HUES48 (cell line): ENCODE results near the gene FAM229A.
A peak's percentile ranks its signal among the peaks of the same experiment; 100 is the strongest.

Experiments used
- H3K27ac ChIP-seq: one replicate; pipeline ENCODE4 v1.7.0; 2013; ENCODE audit warnings: low read depth, low read length, inconsistent platforms
- H3K27me3 ChIP-seq: 2 replicates; pipeline ENCODE4 v1.6.1; 2013; ENCODE audit warnings: mild to moderate bottlenecking, low read length; ENCODE audit not compliant: control insufficient read depth, insufficient read depth
- H3K36me3 ChIP-seq: 2 replicates; pipeline ENCODE4 v1.6.1; 2013; ENCODE audit warnings: low read length; ENCODE audit not compliant: control insufficient read depth, insufficient read depth
- H3K4me1 ChIP-seq: 2 replicates; pipeline ENCODE4 v1.6.1; 2013; ENCODE audit warnings: mild to moderate bottlenecking, low read length; ENCODE audit not compliant: control insufficient read depth, insufficient read depth
- H3K4me3 ChIP-seq: 2 replicates; pipeline ENCODE4 v1.5.1; 2013; ENCODE audit warnings: mild to moderate bottlenecking, low read depth, low read length
- H3K9ac ChIP-seq: 2 replicates; pipeline ENCODE4 v1.6.1; 2013; ENCODE audit warnings: mild to moderate bottlenecking, low read depth, low read length, moderate library complexity
- H3K9me3 ChIP-seq: 2 replicates; pipeline ENCODE4 v1.6.1; 2013; ENCODE audit warnings: low read length; ENCODE audit not compliant: control insufficient read depth, insufficient read depth

Gene FAM229A

DNA sequence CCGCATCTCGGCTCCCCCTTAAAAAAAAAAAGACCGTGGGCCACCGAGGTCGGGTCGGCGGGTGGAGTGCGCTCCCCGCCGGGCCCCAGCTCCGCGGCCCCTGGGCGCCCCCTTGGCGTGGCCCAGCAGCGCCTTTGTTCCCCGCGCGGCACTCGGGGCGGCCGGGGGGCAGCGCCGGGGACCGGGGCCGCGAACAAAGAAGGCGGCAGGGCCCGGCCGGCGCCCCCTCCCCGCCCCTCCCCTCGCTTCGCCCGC, 26.8 kb downstream of the FAM229A start:
- Histone ChIP-seq H3K36me3 (peaks cover 43% of the 10 kb centered on the region), H3K4me1 (peaks cover 37% of the 10 kb centered on the region), H3K27me3 (0 out of 2 replicates have a peak, but pooled peaks cover 4% of the 10 kb centered on the region), H3K9me3 (no peaks in the 10 kb centered on the region), H3K9ac (peak overlapping the region; percentile 78), H3K27ac (peak overlapping the region; percentile 87), H3K4me3 (peak overlapping the region; percentile 68)

DNA sequence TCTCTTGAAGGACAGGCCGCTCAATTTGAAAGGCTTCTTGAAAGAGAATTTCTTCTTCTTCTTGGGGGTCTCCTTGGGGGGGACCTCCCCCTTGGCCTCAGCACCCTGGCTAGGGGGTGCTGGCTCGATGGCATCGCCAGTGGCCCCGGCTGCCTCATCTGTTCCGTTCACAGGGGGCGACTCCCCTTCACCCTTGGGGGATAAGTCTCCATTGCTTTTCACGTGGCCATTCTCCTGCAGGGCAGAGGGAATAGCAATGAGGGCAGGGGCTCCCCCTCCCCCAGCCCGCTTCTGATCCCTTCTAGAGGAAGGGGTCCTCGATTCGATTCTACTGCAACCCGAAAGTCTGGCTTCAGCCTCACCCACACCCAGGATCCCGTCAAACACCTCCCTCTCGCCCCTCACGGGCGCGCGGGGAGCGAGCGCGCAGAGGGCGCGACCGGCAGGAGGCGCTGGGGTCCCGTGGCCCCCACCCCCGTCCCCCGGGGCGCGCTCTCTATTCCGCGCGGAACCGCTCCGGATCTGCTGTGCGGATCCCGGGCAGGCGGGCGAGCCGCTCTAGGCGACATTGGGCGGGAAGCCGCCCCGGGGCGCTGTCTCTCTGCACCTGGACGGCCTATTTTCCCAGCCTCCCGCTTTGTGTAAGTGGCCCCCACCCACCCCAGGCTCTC, 27.3 kb downstream of the FAM229A start:
- Histone ChIP-seq H3K9me3 (no peaks in the 10 kb centered on the region), H3K27me3 (0 out of 2 replicates have a peak, but pooled peaks cover 4% of the 10 kb centered on the region), H3K4me3 (peak overlapping the region; percentile 68), H3K4me1 (peaks cover 37% of the 10 kb centered on the region), H3K36me3 (peaks cover 48% of the 10 kb centered on the region), H3K9ac (peak overlapping the region; percentile 78), H3K27ac (peak overlapping the region; percentile 87)

GRCh38 chr1:32334274-32334861, 27.9 kb downstream of the FAM229A start:
- peak overlapping the region; percentile 78 for H3K9ac ChIP-seq
- H3K27ac ChIP-seq = peak overlapping the region; percentile 87
- peaks cover 54% of the 10 kb centered on the region for H3K36me3 ChIP-seq
- H3K4me3 ChIP-seq = peak overlapping the region; percentile 68
- H3K4me1 ChIP-seq = peaks cover 37% of the 10 kb centered on the region
- H3K9me3 ChIP-seq = no peaks in the 10 kb centered on the region
- 0 out of 2 replicates have a peak, but pooled peaks cover 4% of the 10 kb centered on the region for H3K27me3 ChIP-seq

GRCh38 chr1:32333251-32333963, 28.9 kb downstream of the FAM229A start:
- Histone ChIP-seq H3K4me1 (peaks cover 37% of the 10 kb centered on the region), H3K27me3 (0 out of 2 replicates have a peak, but pooled peaks cover 4% of the 10 kb centered on the region), H3K36me3 (peaks cover 64% of the 10 kb centered on the region), H3K9ac (no peak overlapping the region), H3K9me3 (no peaks in the 10 kb centered on the region), H3K27ac (peak overlapping the region; percentile 2), H3K4me3 (0 out of 2 replicates have a peak overlapping the region, but pooled peaks have one; percentile 68)

DNA sequence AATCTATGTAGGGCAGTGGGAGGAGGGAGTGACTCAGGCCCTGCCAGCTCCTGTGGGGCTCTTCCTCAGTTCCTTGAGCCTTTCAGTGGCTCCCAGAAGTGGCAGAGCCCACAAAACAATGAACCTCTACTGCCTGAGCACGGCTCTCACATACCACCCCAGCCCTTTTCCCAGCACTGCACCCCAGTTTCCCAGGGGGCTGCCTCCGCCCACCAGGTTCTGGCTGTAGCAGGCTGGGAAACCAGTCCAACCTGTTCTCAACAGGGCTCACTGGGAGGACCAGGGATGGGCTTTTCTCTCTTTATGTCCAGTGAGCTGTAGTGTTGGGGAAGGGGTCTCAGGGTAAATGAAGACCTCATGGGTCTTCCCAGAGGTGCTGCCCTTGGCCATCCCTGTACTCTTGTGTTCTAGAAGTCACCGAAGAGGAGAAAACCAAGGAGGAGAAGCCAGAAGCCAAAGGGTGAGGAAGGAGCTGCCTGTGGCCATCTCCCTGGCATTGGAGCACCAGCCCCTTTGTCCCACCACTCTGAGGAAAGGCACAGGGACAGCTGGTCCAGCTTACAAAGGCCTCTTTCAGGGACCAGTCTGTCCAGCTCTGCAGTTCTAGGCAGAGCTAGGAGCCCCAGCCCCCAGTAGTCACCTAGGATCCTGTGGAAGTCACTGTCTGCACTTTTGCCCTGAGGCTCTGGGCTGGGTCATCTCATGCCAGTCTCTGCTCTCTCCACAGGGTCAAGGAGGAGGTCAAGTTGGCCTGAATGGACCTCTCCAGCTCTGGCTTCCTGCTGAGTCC, 29.8 kb downstream of the FAM229A start:
- 0 out of 2 replicates have a peak, but pooled peaks cover 4% of the 10 kb centered on the region for H3K27me3 ChIP-seq
- H3K4me1 ChIP-seq = peaks cover 33% of the 10 kb centered on the region
- H3K36me3 ChIP-seq = peaks cover 73% of the 10 kb centered on the region
- H3K27ac ChIP-seq = peak overlapping the region; percentile 74
- H3K9ac ChIP-seq = no peak overlapping the region
- no peaks in the 10 kb centered on the region for H3K9me3 ChIP-seq
- H3K4me3 ChIP-seq = no peak overlapping the region

DNA sequence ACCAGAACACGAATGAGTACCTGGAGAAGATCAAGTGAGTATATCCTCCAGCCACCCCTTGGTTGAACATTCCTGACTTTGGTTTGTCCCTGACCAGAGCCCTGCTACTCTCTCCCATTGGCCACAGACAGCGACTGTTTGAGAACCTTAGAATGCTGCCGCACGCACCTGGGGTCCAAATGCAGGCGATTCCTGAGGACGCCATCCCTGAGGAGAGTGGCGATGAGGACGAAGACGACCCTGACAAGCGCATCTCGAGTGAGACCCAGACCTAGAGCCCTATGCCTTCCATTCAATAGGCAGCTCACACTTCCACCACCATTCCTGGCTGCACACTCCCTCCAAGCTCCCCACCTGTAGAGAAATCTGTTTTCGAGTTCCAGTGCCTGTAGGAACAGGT, 30.7 kb downstream of the FAM229A start:
- H3K4me1 ChIP-seq = peaks cover 25% of the 10 kb centered on the region
- H3K27me3 ChIP-seq = no peaks in the 10 kb centered on the region
- no peak overlapping the region for H3K9ac ChIP-seq
- H3K36me3 ChIP-seq = peaks cover 82% of the 10 kb centered on the region
- no peak overlapping the region for H3K4me3 ChIP-seq
- H3K27ac ChIP-seq = peak overlapping the region; percentile 74
- no peaks in the 10 kb centered on the region for H3K9me3 ChIP-seq

DNA sequence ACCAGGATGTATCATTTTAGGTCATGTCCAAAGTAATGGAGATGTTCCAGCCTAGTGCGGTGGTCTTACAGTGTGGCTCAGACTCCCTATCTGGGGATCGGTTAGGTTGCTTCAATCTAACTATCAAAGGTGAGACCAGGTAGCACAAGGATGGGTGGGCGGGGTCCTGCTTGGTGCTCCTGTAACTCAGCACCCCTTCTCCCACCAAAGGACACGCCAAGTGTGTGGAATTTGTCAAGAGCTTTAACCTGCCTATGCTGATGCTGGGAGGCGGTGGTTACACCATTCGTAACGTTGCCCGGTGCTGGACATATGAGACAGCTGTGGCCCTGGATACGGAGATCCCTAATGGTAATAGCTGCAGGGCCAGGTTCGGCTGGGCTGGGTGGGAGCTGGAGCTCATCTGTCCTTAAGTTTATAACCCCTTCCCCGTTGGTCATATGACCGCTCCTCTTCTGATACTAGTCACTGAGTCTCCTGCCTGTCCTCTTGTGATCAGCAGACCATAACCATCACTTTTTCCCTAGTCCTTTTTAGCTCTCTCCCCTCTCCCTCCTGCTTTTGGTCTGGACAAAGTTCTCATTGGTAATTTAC, 31.6 kb downstream of the FAM229A start:
- H3K36me3 ChIP-seq = peaks cover 90% of the 10 kb centered on the region
- H3K27ac ChIP-seq = no peak overlapping the region
- H3K4me3 ChIP-seq = no peak overlapping the region
- no peaks in the 10 kb centered on the region for H3K27me3 ChIP-seq
- peaks cover 24% of the 10 kb centered on the region for H3K4me1 ChIP-seq
- no peaks in the 10 kb centered on the region for H3K9me3 ChIP-seq
- no peak overlapping the region for H3K9ac ChIP-seq

DNA sequence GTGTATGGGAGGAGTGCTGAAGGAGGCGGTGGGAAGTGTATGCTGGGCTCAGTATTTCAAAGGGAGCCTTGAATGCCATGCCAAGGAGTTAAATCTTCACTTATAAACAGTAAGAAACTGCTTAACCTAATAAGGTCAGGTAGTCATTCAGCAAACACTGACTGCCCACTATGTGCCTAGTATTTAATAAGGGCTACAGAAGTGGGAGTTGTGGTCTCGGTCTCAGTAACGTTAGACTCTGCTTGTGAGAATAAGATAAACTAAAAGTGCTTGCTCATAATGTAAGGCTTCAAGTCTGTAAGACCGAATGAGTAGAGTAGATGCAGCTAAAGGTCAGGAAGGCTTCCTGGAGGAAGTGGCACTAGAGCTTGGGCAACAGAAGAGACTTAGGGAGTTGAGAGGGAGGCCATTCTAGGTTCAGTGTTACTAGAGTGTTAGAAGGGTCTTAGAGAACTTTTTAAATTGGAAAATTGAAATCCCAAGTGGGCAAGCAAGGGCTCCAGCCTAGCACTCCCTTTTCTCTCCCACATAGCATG, 32.3 kb downstream of the FAM229A start:
- no peak overlapping the region for H3K27ac ChIP-seq
- no peaks in the 10 kb centered on the region for H3K9me3 ChIP-seq
- H3K9ac ChIP-seq = no peak overlapping the region

GRCh38 chr1:32327204-32327603, 35.1 kb downstream of the FAM229A start:
- Histone ChIP-seq H3K9ac (no peak overlapping the region), H3K4me3 (no peak overlapping the region), H3K27ac (no peak overlapping the region), H3K9me3 (no peaks in the 10 kb centered on the region), H3K27me3 (no peaks in the 10 kb centered on the region), H3K36me3 (peaks cover 88% of the 10 kb centered on the region), H3K4me1 (peaks cover 2% of the 10 kb centered on the region)

More for the DNA sequence above, 32.3 kb downstream of the FAM229A start:
- Histone ChIP-seq H3K27me3 (no peaks in the 10 kb centered on the region), H3K36me3 (peaks cover 97% of the 10 kb centered on the region), H3K4me3 (no peak overlapping the region), H3K4me1 (peaks cover 24% of the 10 kb centered on the region)

DNA sequence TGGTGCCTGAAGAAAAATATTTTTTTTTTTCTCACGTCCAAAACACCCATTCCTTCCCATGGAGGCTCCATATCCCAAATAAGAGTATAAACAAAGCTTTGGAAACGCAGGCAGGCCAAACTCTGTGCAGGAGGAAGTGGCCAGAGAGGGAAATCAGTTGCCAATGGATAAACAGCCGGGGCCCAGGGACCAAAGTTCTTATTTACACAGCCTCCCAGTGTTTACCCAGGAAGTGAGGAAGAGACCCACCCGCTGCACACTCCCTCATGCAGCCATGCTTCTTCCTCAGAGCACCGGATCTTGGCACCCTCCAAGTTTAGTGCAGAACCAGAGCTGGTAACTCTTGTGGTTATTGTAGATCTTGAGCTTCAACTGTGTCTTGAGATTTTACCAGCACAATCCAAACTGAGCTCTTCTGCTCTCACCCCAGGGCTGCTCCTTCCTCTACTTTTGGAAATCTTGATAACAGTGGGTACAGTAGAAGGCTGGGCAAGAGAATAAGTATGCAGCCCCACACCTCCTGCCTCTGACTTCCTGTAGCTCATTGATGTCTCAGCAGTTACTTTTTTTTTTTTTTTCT, 40.5 kb downstream of the FAM229A start:
- Histone ChIP-seq H3K4me3 (no peak overlapping the region), H3K36me3 (peaks cover 71% of the 10 kb centered on the region), H3K9ac (no peak overlapping the region), H3K27me3 (no peaks in the 10 kb centered on the region), H3K4me1 (no peaks in the 10 kb centered on the region), H3K9me3 (no peaks in the 10 kb centered on the region), H3K27ac (peak overlapping the region; percentile 42)
